ENCODE results near the gene TBRG4.

DNA sequence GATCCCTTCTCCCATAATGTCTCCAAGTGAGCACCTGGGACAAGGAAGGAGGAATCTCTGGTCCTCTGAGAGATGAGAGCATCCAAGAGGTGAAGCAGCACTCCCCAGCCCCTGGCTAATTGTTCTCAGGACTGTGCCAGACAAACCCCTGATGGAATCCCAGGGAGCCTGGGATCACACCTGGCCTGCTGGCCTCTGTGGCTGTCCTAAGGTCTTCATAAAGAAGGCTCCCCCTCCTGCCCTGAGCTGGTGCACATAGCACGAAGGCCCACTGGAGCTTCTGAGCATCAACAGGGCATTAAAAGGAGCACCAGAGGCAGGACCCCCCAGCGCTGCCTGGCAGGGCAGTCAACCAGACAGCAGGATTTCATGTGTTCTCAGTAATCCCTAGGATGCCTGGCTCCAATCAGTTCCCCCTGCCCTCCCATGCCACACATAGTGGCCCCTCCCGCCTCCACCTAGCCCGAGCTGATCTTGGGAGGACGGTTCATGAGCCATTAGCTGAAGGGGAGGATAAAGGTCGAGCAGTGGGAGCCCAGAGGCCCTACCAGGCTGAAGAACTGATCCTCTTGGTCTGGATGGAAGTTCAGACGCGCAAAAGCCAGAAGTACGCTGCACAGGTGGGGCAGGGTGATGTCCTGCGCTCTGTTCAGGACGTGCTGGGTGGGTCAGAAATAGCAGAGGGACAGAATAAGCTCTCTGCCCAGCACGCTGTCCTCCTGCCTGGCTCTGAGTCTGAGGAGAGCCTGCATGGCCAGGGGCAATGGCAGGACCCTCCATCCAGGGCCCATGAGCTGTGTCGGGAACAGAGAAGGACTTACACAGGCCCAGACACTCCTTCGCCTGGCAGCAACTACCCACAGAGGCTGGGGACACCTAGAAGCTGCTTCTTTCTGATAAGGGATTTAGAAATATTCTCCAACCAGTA lies 8.4 kb downstream of the TBRG4 start:
- no peak for TF ChIP-seq CTCF (IDR thresholded peaks at IDR 0.05)
- TF ChIP-seq POLR2A (IDR thresholded peaks at IDR 0.05; ENCODE audit: low read depth): no peak

Measured in esophagus muscularis mucosa (tissue), 3 donors.